Measurements from ENCODE around the gene FLT1. TPM values are rescaled to one million over a fixed set of nuclear protein-coding genes. Genes with fewer than 3 reads are reported as not detected.

The FLT1 gene
- total RNA-seq, 1 experiment from 2014 or later: 0.18 TPM

DNA sequence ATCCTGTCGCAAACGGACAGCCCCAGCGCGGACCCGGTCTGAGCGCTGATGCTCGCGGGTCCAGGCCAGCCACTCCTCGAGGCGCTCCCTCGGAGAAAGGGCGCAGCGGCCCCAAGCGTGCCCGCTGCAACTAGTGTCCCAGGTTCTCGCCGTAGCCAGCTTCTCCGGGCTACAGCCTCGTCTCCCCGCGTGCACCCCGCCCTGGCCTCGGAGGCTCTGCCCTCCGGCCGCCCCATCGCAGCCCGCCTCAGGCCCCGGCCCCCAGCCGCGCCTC, 487 bp downstream of the FLT1 start:
- in situ Hi-C loops (cut with HindIII; ENCODE audit: low pct_unique_long_range_greater_than_20kb, low sequenced_read_pairs): no loop called here
- DNase-seq (ENCODE audit: low read depth, low spot score): no peak

DNA sequence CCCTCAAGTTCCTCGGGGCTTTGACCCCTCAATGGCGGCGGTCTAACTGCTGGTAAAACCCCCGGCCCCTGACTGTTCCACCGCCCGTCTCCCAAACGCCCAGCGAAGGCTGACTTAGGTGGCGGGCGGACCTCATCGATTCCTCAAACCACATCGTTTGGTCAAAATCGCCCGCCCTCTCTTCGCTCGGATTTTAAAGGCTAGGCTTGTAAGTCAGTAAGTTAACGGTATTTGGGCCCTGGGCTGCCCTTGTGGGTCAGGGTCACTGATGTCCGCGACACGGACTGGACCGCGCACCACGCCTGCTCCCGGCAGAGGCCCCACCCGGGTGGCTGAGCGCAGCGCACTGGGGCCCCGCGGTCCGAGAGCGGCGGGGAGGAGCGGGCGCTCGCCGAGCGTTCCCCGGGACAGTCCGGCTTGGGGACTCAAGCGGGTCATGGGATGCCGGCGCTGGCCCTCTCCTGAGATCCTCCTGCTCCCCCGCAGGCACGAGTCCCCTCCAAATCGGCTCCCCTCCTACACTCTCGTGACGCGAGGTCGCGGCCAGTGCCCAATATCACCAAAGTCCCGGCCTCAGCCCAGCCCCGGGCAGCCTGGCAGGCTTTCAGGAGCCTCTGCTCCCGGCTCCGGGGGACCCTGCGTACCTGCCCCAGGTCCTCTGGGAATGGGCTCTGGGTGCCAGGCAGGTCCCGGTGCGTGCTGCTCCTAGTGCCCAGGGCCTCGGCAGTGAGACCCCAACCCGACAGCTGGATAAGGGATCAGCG, 1.0 kb downstream of the FLT1 start:
- no peak for DNase-seq (ENCODE audit: low read depth, low spot score)
- in situ Hi-C loops (cut with HindIII; ENCODE audit: low pct_unique_long_range_greater_than_20kb, low sequenced_read_pairs): no loop called here

DNA sequence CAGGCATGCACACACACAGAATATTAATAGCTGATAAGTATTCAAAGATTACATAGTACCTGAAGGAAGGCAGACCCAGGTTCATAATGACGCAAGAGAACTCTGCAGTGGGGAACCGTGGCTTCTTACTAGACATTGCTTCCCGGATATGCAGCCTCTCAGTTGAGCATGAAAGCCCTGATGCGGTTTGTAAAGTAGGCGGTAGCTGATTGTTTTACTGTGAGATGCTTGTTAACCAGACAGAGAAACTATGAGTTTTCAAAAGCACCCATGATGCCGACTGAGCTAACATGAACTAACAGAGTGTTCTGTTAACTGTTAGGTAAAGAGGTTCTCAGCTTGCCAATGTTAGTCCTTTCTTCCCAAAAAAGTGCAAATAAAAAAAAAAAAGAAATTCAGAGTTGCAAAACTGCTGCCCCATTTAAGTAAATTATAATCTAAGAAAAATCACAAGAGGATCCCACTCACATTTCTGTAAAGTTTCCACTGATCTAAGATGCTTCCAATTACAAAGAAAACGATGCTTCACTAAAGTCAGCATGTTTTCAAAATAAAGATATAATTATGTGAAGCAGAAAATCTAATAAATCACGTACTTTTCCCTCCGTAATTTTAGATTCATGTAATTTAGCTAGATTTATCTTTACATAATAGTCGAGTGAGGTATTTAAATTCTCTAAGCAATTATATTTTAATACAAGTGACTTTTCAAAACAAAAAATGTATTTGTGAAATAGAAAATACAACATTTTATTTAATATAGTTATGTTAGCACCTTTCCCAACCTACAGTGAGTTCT, 2.2 kb downstream of the FLT1 start:
- in situ Hi-C loops (cut with HindIII; ENCODE audit: low pct_unique_long_range_greater_than_20kb, low sequenced_read_pairs): no loop called here
- DNase-seq (ENCODE audit: low read depth, low spot score): no peak

DNA sequence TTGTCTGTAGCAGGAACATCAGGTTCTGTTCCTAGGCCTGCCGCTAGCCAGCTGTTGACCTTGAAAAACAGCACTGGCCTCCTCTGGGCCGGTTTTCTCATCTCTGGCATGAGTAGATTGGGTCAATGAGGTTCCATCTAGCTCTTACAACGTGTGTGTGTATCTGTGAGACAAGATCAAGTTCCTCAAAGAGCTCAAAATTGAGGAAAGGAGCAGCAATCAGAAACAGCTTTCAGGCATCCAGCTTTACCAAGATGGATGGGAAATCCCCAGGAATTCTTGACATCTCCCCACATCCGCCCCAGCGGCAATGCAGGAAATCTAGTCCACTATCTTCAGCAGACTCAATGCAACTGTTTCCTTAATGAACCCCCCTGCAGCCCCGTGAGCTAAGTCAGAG, 4.9 kb downstream of the FLT1 start:
- DNase-seq (ENCODE audit: low read depth, low spot score): no peak
- in situ Hi-C loops (cut with HindIII; ENCODE audit: low pct_unique_long_range_greater_than_20kb, low sequenced_read_pairs): no loop called here

DNA sequence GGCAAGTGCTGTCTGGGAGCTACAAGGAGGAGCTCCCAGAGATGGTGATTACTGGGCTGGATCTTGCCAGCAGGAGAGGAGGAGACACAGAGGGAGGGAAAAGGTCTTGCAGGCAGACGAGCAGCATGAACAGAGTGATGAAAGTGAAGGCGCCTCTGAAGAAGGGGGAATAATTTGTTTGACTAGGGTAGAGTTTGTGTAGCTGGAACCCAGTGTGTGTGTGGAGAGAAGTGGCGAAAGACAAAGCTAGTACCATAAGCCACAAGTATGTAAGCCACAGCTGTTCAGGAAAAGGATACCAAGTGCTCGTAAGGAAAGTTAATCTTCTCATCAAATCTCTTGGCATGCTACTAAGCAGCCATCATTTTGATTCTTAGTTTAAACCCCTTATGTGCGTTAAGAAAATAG, 5.4 kb downstream of the FLT1 start:
- DNase-seq (ENCODE audit: low read depth, low spot score): no peak
- in situ Hi-C loops (cut with HindIII; ENCODE audit: low pct_unique_long_range_greater_than_20kb, low sequenced_read_pairs): no loop called here

DNA sequence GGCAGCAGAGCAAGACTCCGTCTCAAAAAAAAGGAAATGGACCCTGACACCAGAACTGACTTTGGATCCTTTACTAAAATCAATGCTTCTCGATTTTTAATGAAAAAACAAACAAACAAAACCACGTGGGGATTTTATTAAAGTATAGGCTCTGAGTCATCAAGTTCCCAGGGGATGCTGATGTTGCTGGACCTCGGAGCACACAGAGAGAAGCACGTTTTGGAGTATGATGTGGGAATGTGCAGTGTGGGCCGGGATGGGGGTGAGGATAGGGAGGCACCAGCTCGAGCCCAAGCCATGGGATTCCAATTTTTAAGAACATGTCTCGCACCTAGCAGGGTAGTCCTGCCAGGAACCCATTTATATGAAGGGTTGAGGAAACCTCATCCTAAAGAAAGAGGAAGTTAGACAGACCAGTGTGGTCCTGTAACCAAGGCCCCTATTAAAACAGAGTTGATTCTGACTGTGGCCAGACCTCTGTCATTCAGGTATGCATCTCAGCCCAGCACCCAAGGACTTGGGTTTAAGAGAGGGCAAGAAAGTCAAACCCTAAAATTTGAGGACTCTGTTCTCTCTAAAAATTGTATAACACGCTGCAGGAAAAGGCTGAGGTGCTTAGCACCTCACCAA, 6.4 kb downstream of the FLT1 start:
- DNase-seq (ENCODE audit: low read depth, low spot score): no peak
- in situ Hi-C loops (cut with HindIII; ENCODE audit: low pct_unique_long_range_greater_than_20kb, low sequenced_read_pairs): no loop called here

DNA sequence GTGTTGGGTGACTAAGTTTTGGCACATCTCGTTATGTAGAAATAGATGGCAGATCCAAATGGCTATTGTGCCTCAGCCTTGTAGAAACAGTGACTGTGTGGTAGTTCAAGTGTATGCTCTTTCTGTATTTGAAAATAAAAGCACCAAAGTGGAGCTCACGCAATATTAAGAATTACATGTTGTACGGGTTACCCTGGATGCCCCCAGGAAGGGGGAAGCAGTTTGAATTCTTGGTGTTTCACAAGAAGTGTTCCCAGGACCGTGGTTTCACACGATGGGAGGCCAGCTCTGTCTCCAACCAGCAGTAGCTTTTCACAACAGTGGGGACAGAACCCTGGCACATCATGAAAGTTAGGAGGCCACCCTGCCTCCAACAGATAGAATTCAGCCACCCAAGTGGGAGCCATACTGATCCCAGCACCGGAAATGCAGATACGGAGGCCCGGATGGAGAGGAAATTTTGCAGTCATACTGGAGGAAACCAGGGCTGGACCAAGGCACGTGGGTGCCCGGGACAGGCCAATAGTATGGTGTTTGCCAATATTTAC, 8.9 kb downstream of the FLT1 start:
- no peak for DNase-seq (ENCODE audit: low read depth, low spot score)
- in situ Hi-C loops (cut with HindIII; ENCODE audit: low pct_unique_long_range_greater_than_20kb, low sequenced_read_pairs): no loop called here

DNA sequence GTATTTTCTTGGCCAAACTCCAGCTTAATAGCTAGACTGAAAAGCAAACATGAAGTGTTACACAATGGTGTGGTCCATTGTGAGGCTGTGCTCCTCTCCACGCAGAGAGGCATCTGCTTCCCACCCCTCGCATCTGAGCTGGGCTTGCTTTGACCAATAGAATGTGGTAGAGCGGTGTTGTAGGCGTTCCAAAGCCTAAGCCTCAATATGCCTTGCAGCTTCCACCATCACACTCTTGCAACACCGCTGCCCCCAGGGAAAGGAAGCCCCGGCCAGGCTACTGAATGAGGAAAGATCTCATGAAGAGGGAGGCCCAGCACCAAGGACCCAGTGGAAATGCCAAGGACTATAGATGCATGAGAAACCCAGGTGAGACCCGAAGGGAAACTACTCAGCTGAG, 9.4 kb downstream of the FLT1 start:
- DNase-seq (ENCODE audit: low read depth, low spot score): no peak
- in situ Hi-C loops (cut with HindIII; ENCODE audit: low pct_unique_long_range_greater_than_20kb, low sequenced_read_pairs): no loop called here

DNA sequence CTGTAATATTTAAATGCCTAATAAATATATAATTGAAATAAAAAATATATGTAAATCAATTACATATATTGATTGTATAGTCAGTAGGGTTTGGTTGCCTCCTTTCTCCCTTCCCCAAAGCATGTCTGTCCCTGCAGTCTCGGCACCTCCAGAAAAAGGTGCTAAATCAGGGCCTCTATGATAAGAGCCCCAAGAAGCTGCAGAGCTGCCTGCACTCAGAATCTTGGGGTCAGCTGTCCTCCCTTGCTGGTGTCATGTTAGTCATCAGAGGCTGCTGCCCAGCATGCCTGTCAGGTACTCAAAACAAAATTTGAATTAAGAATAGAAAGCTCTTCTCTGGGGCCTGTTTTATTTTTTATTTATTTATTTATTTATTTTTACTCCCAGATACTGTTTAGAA, 9.8 kb downstream of the FLT1 start:
- in situ Hi-C loops (cut with HindIII; ENCODE audit: low pct_unique_long_range_greater_than_20kb, low sequenced_read_pairs): no loop called here
- no peak for DNase-seq (ENCODE audit: low read depth, low spot score)

DNA sequence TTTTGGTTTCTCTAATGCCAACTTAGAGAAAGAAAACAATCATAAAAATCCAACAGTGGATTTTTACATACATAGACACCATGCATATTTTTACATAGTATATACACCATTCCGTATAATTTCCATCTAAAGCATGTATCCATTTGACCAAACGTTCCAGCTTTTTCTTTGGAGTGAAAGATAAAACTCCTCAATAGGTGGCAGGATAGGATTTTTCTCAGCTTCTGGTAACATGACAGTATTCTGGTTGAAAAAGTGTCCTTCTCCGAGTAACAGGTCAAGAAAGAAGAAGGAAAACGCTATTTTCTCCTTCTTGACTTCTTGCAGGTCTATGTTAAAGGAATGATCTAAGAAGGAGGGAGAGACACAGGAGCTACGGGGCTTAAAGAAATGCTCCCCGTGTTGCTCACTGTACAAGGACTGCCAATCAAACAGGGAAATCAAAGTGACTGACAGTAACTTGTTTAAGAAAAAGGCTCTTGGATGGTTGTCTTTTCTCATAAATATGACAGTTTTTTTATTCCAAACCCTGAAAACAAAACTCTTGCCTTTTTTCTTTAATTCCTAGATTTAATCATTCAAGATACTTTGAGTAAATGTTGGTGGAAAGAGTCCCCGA, 11.5 kb downstream of the FLT1 start:
- no peak for DNase-seq (ENCODE audit: low read depth, low spot score)
- in situ Hi-C loops (cut with HindIII; ENCODE audit: low pct_unique_long_range_greater_than_20kb, low sequenced_read_pairs): no loop called here

DNA sequence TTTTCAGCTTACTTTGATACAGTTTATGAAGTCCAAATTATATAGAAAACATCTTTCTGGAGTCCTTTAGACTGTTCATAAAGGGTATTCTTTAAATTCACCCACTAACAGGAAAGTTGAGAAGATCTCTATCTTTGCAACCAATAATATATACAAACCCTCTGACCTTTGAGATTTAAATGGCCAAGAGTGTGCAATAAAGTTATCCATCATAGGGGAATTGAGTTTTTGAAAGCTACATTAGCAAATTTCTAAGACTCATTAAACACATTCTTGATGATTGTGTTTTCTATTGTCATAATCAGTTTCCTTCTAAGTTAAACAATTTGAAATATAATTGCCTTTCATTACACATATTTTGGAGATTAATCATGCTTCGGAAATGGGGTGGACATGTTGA, 15.9 kb downstream of the FLT1 start:
- DNase-seq (ENCODE audit: low read depth, low spot score): no peak
- in situ Hi-C loops (cut with HindIII; ENCODE audit: low pct_unique_long_range_greater_than_20kb, low sequenced_read_pairs): no loop called here

DNA sequence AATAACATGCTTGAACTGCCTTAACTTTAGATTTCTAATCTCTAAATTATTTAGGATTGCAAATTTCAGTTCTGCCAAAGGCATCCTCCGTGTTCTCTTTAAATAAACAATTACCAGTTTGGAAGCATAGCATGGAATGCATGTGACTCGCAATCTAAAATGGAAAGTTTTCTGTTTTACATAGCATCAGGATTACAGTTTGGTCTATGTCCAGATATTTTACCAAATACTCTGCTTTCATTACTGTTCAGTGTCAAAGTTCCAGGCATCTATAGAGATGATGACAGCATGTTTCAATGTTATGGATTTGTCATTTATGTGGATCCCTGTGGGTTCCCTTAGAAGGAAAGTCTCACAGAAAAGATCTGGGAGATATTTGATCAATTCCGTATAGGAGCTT, 16.8 kb downstream of the FLT1 start:
- DNase-seq (ENCODE audit: low read depth, low spot score): no peak
- in situ Hi-C loops (cut with HindIII; ENCODE audit: low pct_unique_long_range_greater_than_20kb, low sequenced_read_pairs): no loop called here

DNA sequence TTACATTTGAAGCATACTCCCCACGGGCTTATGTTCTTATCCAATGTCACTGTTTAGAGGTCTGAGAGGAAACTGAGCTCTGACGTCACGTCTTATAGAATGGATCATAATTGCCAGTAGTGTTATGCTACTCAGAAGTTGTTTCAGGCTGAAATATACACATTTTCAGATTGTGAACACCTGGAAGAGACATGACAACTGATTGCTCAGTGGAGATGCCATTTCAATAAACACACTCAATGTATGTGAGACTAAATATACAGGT, 17.3 kb downstream of the FLT1 start:
- no peak for DNase-seq (ENCODE audit: low read depth, low spot score)
- in situ Hi-C loops (cut with HindIII; ENCODE audit: low pct_unique_long_range_greater_than_20kb, low sequenced_read_pairs): no loop called here

DNA sequence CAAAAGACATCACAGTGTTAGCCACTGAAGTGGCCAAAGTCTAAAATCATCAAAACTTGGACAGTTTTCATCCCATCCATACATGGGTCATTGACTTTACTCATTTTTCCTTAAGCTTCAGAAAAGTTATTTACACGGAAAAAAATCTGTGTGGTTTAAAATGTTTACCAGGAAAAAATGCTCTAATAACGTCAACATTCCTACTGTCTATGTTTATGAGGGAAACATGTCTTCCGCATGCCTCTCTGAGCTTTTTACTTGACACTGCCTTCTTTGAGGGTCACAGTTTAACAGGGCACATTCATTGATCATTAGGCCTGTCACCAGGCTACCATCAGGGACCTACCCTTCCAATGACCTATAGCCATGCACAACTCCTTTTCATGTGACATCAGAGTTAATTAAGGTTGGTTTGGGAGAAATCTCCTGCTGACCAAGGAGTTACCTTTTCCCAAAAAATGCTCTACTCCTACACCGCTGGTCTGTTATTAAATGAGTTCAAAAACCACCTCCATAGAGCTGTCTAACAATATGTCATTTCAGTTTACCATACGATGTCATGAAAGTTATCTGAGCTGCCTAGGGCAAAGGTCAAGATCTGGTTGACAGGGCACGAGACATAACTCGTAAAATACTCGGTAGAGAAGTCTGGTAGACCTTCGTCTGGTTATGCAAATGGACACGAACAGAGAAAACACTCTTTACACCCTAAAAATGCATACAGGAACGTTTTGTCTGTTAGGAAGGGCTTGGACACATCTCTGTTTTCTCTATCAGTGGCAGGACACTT, 17.8 kb downstream of the FLT1 start:
- in situ Hi-C loops (cut with HindIII; ENCODE audit: low pct_unique_long_range_greater_than_20kb, low sequenced_read_pairs): no loop called here
- no peak for DNase-seq (ENCODE audit: low read depth, low spot score)

DNA sequence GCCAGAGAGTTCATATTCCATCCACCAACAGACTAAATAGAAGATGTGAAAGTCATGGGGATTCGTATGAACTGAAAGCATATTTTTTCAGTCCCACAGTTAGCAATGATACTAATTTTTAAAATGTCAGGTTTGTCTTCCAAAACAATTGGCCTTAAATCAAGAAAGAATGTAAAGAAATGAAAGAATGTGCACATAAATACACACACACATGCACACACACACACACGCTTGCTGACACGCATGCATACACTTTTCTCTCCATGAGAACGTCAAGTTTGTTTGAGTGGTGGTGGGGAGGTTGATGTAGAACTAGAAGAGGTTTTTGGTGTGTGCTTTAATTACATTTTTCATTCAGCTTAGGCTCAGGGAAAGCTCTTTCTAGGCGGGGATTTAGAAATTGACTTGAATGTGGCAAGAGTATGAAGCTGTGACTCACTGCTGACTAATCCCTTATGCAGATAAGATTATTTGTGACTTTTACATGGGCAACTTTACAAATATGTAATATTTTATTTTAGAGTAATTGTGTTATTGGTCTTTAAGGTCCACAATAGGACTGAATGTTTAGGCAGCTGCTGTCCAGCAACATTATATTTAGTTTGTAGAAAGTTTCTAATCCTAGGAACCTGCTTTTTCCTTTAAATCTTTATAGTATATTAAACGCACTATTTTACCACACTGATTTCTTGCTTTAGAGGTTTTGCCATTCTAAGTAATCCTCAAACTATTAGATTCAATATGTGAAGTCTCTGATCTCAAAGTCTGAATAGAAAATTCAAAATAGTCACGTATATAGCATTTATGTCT, 18.8 kb downstream of the FLT1 start:
- in situ Hi-C loops (cut with HindIII; ENCODE audit: low pct_unique_long_range_greater_than_20kb, low sequenced_read_pairs): no loop called here

DNA sequence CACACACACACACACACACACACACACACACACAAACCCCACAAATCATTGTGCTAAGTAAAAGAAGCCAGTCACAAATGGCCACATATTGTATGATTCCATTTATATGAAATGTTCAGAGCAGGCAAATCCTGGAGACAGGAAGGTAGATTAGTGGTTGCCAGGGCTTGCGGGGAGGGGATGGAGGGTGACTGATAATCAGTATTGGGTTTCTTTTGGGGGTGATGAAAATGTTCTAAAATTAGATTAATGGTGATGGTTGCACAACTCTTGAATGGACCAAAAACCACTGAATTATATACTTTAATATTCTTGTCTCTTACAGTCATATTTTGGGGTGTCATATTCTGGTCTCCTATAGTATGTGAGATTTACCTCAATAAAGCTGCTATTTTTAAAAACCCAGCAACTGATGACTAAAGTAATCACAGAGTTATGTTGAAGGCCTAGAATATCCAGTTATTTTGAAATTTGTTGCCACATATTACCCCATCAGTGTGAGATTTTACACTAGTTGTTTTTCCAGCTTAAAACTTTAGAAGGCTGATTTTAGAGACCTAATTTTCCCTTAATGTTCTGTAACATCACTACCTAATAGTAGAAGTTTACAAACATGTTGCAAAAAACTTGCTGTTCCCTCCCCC, 20.3 kb downstream of the FLT1 start:
- DNase-seq (ENCODE audit: low read depth, low spot score): no peak
- in situ Hi-C loops (cut with HindIII; ENCODE audit: low pct_unique_long_range_greater_than_20kb, low sequenced_read_pairs): no loop called here

More for the DNA sequence above, 18.8 kb downstream of the FLT1 start:
- no peak for DNase-seq (ENCODE audit: low read depth, low spot score)

DNA sequence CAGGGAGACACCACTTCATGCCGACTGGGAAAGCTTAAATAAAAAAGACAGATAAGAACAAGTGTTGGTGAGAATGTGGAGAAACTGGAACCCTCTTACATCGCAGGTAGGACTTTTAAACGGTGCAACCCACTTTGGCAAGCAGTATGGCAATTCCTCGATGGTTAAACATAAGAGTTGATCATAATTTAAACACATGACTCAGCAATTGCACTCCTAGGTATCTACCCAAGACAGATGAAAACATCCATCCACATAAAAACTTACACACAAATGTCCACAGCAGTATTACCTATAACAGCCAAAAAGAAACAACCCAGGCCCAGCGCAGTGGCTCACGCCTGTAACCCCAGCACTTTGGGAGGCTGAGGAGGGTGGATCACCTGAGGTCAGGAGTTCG, 21.9 kb downstream of the FLT1 start:
- no peak for DNase-seq (ENCODE audit: low read depth, low spot score)
- in situ Hi-C loops (cut with HindIII; ENCODE audit: low pct_unique_long_range_greater_than_20kb, low sequenced_read_pairs): no loop called here

All from SK-MEL-5 (cell line).